Loucy (cell line): Measurements from ENCODE around the gene SFR1.

Experiments
- CTCF ChIP-seq: fragments of 200-600 bp; sonication (generic); conservative IDR thresholded peaks from 2 replicates; pipeline ENCODE4 v1.5.1; 2014; ENCODE audit warnings: mild to moderate bottlenecking, antibody characterized with exemption, low read length
- EZH2phosphoT487 ChIP-seq: fragments of 200-600 bp; IDR thresholded peaks from 2 replicates; pipeline ENCODE4 v1.6.1; 2018; ENCODE audit warnings: antibody characterized with exemption, mild to moderate bottlenecking, moderate library complexity, borderline replicate concordance

DNA sequence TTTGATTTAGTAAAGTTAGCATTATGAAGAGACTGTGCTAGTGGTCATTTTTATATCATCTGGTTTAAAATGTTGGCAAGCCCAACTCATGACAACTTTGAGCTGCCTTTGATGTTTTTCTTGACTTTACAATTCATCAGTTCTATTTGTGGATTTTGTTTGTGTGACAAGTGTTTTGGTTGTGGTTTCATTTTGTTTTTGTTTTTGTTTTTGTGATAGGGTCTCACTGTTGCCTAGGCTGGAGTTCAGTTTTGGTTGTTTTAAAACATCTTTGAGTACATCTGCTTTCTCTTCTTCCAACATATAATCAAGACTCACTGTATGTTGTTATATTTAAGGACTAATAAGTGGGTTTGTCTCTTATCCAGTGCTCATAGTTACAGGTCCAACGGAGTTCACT lies 17.6 kb upstream of the SFR1 start:
- TF ChIP-seq CTCF (no peak), EZH2phosphoT487 (no peak)
